GM18867 (cell line): Measurements from ENCODE around the gene TNNT3.
"Not testable (repeated sequence)": the region's sequence is repeated elsewhere in the genome, so short reads cannot be mapped to it uniquely, and the experiment has no call there.

Source experiments
- ATAC-seq: cut with Tn5 transposase; IDR thresholded peaks from one replicate; pipeline ENCODE4 v1.9.1; 2021; ENCODE audit warnings: mild to moderate bottlenecking, moderate library complexity; ENCODE audit not compliant: unreplicated experiment

TNNT3 gene

GRCh38 chr11:1880746-1881441 lies 38.6 kb upstream of the TNNT3 start:
- ATAC-seq: no peak

- ATAC-seq: no peak
Observed at GRCh38 chr11:1881442-1882264, 37.9 kb upstream of the TNNT3 start.

- no peak for ATAC-seq
Observed at GRCh38 chr11:1882265-1883238, 37.0 kb upstream of the TNNT3 start.

GRCh38 chr11:1883346-1884302 lies 35.9 kb upstream of the TNNT3 start:
- ATAC-seq: no peak

GRCh38 chr11:1884303-1884700 lies 35.2 kb upstream of the TNNT3 start:
- ATAC-seq: no peak

GRCh38 chr11:1886551-1886950 lies 33.0 kb upstream of the TNNT3 start:
- ATAC-seq: not testable (repeated sequence)

- no peak for ATAC-seq
Observed at GRCh38 chr11:1887451-1888346, 31.8 kb upstream of the TNNT3 start.

GRCh38 chr11:1888347-1888753 lies 31.2 kb upstream of the TNNT3 start:
- ATAC-seq: no peak

- no peak for ATAC-seq
Observed at GRCh38 chr11:1888811-1889210, 30.7 kb upstream of the TNNT3 start.

GRCh38 chr11:1889224-1889930 lies 30.1 kb upstream of the TNNT3 start:
- ATAC-seq: no peak

- ATAC-seq: no peak
Observed at GRCh38 chr11:1889941-1890855, 29.3 kb upstream of the TNNT3 start.

GRCh38 chr11:1890856-1891830 lies 28.4 kb upstream of the TNNT3 start:
- no peak for ATAC-seq

GRCh38 chr11:1891831-1892115 lies 27.7 kb upstream of the TNNT3 start, which contains the start of gene PRR33:
PRR33 (minus strand) TSS chr11:1891895; CDS start chr11:1890584, 1,311 bp downstream.
- ATAC-seq: no peak

- no peak for ATAC-seq
Observed at GRCh38 chr11:1892116-1892515, 27.4 kb upstream of the TNNT3 start.

GRCh38 chr11:1892558-1892957 lies 26.9 kb upstream of the TNNT3 start:
- ATAC-seq: no peak
